NCI-H774 (cell line): ENCODE data around the gene ADGRG3.

Experiments used
- DNase-seq: peaks from one replicate; lab custom pipeline; 2025; lab: John Stamatoyannopoulos, UW

Gene ADGRG3

GRCh38 chr16:57646388-57647039, 21.6 kb upstream of the ADGRG3 start:
- DNase-seq, result no peak

- no peak for DNase-seq
Observed at GRCh38 chr16:57647136-57647875, 20.8 kb upstream of the ADGRG3 start.

- DNase-seq, result no peak
Observed at GRCh38 chr16:57648125-57648524, 20.0 kb upstream of the ADGRG3 start.

DNA sequence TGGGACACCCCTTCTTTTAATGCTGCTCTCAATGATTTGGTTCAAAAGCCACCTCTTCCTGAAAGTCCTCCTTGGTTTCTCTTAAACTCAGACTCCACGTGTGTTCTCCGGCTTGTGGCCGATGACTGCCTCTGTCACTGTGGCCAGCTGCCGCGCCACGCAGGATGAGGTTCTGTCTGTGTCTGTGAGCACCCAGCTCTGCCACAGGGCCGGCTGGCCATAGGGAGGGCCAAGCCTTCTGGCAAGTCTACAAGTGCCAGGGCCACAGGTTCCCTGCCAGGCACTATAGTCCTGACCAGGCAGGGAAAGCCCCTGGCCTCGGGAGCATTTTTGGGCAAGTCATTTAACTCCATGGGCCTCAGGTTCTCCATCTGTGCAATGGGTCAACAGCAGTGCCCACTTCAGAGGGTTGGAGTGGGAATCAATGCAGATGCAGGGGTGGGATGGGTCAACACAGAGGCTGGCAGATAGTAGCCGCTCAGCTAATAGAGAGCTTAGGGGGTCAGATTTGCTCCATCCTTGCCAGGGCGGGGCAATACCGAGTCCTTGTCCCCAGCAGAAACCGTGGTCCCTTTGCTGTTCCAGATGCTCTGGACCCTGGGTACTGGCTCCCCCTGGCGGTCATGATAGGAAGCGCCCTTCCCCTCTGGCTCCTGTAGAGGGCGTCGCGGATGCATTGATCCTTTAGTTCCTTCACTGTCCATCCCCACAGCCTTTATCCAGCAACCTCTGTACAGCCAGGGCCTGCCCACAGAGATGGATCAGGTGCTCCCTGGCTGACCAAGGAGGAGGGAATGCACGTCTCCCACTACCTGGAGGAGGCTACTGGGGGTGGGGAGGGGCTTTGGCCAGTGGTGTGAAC, 19.3 kb upstream of the ADGRG3 start:
- DNase-seq, result peak; percentile 72

- DNase-seq, result no peak
Observed at GRCh38 chr16:57649443-57649751, 18.7 kb upstream of the ADGRG3 start.

- no peak for DNase-seq
Observed at GRCh38 chr16:57649846-57650245, 18.3 kb upstream of the ADGRG3 start.

DNA sequence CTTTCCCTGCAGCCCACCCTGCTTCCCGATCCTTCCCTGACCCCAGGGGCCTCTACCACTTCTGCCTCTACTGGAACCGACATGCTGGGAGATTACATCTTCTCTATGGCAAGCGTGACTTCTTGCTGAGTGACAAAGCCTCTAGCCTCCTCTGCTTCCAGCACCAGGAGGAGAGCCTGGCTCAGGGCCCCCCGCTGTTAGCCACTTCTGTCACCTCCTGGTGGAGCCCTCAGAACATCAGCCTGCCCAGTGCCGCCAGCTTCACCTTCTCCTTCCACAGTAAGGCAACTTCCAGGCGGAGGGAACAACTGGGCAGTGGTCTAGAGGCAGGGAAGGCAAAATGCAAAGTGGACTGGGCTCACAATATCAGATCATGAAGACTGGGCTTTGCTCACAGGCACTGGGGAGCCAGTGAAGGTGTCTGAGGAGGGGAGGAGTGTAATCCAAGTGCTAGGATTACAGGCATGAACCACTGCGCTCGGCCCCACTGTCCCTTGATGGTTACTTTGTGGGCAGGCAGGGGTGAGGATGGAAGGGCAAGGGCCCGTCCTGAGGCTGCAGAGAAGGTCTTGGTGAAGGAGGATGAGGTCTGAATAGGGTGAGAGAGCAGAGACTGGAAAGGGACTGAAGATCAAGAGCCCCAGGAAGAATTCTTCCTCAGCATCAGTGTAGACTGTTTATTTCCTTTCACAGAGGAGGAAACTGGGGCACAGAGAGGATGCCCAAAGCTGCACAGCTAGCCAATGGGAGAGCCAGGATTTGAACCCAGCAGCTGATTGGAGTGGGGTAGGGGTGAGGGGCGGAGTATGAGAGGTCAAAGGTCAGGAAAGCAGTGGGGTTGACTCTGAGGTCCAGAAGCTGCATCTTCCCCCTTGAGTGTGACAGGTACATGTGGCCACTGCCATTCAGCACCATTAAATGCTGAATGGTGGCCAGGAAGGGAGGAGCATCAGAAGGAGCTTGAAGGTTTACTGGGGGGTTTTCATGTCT, 16.5 kb upstream of the ADGRG3 start:
- DNase-seq, result no peak

GRCh38 chr16:57652695-57653471, 15.2 kb upstream of the ADGRG3 start:
- no peak for DNase-seq

- no peak for DNase-seq
Observed at GRCh38 chr16:57653936-57654335, 14.2 kb upstream of the ADGRG3 start.

- DNase-seq, result no peak
Observed at GRCh38 chr16:57656342-57656955, 11.7 kb upstream of the ADGRG3 start.

DNA sequence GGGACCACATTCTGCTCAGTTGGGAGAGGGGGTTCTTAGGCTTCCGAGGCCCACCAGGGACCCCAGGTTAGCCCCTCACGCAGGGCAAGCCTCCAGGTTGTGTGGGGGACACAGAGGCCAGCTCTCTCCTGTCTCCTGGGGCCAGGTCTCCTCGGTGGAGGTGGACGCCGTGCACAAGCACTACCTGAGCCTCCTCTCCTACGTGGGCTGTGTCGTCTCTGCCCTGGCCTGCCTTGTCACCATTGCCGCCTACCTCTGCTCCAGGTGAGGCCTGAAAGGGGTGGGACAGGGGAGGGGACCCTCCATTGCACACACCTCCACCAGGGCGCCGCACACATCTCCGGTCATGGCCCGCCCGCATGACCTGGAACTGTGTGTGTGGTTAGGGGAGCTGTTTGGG, 10.9 kb upstream of the ADGRG3 start:
- no peak for DNase-seq

GRCh38 chr16:57658130-57658877, 9.8 kb upstream of the ADGRG3 start:
- no peak for DNase-seq

GRCh38 chr16:57658878-57659674, 9.0 kb upstream of the ADGRG3 start:
- no peak for DNase-seq

DNA sequence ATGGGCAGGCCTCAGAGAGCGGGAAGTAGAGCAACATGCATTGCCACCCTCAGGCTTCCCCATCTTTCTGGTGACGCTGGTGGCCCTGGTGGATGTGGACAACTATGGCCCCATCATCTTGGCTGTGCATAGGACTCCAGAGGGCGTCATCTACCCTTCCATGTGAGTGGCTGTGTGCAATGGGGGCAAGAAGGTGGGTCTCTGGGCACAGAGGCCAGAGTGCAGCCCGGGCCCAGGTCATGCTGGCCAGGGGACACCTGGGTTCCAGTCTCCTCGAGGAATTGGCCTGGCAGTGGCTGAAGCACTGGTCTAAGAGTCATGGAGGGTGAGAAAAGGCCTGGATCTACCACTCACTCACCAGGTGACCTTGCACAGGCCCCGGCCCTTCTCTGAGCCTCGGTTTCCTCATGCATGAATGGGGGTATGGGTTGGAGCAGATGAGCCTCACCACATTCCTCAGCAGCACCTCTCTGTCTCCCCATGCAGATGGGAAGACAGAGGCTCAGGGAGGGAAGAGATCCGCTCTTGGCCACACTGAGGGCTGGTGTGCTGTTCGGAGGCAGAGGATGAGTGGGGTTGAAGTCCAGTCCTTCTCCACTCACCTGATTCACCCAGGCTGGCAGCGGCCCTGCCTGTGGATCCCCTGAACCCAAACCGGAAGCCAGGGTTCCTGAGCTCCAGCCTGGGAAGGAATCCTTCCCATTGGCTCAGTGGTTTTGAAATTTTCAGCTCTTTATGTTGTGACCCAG, 7.2 kb upstream of the ADGRG3 start:
- no peak for DNase-seq

- DNase-seq, result no peak
Observed at GRCh38 chr16:57661510-57661909, 6.6 kb upstream of the ADGRG3 start.

DNA sequence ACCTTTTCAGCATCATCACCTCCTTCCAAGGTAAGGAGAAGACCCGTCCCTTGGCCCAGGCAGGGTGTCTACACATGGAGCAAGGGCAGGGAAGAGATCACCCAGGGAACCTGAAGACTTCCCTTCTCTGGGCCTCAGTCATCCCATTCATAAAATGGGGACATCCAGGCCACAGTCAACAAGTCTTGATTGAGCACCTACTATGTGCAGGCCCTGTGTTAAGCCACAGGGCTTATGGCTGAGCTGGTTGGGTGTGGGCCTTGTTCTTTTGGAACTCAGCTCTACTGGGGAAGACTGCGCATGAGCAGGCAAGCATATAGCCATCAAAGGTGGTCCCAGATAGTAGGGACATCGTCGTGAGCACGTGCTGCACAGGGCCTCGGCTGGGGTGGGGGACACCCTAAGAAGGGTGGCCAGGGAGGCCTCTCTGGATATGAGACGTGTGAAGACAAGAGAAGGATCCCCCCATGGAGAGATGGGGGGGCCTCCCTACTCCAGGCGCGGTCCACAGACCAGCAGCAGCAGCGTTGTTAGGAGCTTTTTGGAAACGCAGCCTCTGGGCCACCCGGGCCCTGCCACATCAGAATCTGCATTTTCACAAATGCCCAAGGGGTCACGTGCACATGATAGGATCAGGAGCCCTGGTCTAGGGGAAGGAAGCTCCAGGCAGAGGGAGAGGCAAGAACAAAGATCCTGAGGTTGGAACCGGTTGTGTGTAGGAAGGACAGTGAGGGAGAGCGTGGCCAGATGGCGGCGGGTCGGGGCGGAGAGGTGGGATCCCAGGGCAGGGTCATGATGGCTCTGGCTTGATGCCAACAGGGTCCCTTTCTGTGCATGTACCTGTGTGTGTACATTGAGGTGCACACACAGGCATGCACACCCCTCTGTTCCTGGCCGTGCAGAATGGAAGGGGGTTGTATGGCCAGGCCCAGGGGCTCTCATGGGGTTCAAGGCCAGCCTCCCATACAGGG, 5.9 kb upstream of the ADGRG3 start:
- DNase-seq, result no peak

GRCh38 chr16:57663436-57663835, 4.7 kb upstream of the ADGRG3 start:
- no peak for DNase-seq
